Loucy (cell line): ENCODE measurements around the gene PXT1.
"Not testable (repeated sequence)": the region's sequence is repeated elsewhere in the genome, so short reads cannot be mapped to it uniquely, and the experiment has no call there.

ENCODE experiments used
- H2AFZ ChIP-seq: fragments of 200-600 bp; sonication (generic); 2 replicates; pipeline ENCODE4 v1.6.0; 2016; ENCODE audit warnings: antibody characterized with exemption, mild to moderate bottlenecking, low read length, moderate library complexity
- H3F3A ChIP-seq: fragments of 200-600 bp; 2 replicates; pipeline ENCODE4 v1.6.0; 2016; ENCODE audit warnings: antibody characterized with exemption, low read depth, mild to moderate bottlenecking
- H3K27me3 ChIP-seq: fragments of 200-600 bp; sonication (generic); 2 replicates; pipeline ENCODE4 v1.6.1; 2014; ENCODE audit warnings: low read length, mild to moderate bottlenecking; ENCODE audit not compliant: insufficient read depth, poor library complexity, severe bottlenecking
- H3K36me3 ChIP-seq: fragments of 200-600 bp; sonication (generic); 2 replicates; pipeline ENCODE4 v1.6.1; 2016; ENCODE audit warnings: low read length; ENCODE audit not compliant: insufficient read depth
- H3K4me1 ChIP-seq: fragments of 200-600 bp; sonication (generic); 2 replicates; pipeline ENCODE4 v1.5.1; 2014; ENCODE audit warnings: low read length, mild to moderate bottlenecking; ENCODE audit not compliant: insufficient read depth, poor library complexity, severe bottlenecking
- H3K4me2 ChIP-seq: fragments of 200-600 bp; sonication (generic); 2 replicates; pipeline ENCODE4 v1.6.0; 2014; ENCODE audit warnings: antibody characterized with exemption, low read length, low read depth, mild to moderate bottlenecking; ENCODE audit not compliant: poor library complexity, severe bottlenecking
- H3K4me3 ChIP-seq: fragments of 200-600 bp; sonication (generic); 2 replicates; pipeline ENCODE4 v1.5.1; 2014; ENCODE audit warnings: low read length, mild to moderate bottlenecking, mixed read lengths; ENCODE audit not compliant: poor library complexity, severe bottlenecking
- H3K79me2 ChIP-seq: fragments of 200-600 bp; sonication (generic); 2 replicates; pipeline ENCODE4 v1.6.1; 2014; ENCODE audit warnings: low read length; ENCODE audit not compliant: insufficient read depth
- H3K9ac ChIP-seq: fragments of 200-600 bp; sonication (generic); 2 replicates; pipeline ENCODE4 v1.6.0; 2014; ENCODE audit warnings: mild to moderate bottlenecking, low read depth, low read length, moderate library complexity; ENCODE audit not compliant: poor library complexity, severe bottlenecking
- H3K9me2 ChIP-seq: fragments of 200-600 bp; sonication (generic); replicated peaks from 2 replicates; pipeline ENCODE4 v1.6.1; 2016; ENCODE audit warnings: low read depth, low read length, mixed read lengths
- H3K9me3 ChIP-seq: fragments of 200-600 bp; sonication (generic); 2 replicates; pipeline ENCODE4 v1.6.1; 2014; ENCODE audit warnings: mild to moderate bottlenecking, antibody characterized with exemption, low read length, low read depth; ENCODE audit not compliant: insufficient read depth
- H4K20me1 ChIP-seq: fragments of 200-600 bp; sonication (generic); 2 replicates; pipeline ENCODE4 v1.6.0; 2014; ENCODE audit warnings: antibody characterized with exemption, low read length, mild to moderate bottlenecking; ENCODE audit not compliant: insufficient read depth, poor library complexity, severe bottlenecking
- EZH2phosphoT487 ChIP-seq: fragments of 200-600 bp; IDR thresholded peaks from 2 replicates; pipeline ENCODE4 v1.6.1; 2018; ENCODE audit warnings: antibody characterized with exemption, mild to moderate bottlenecking, moderate library complexity, borderline replicate concordance
- TF ChIP-seq, protein P1 (sequence below): fragments of 200-600 bp; sonication (generic); conservative IDR thresholded peaks from 2 replicates; pipeline ENCODE4 v1.5.1; 2014; ENCODE audit warnings: mild to moderate bottlenecking, antibody characterized with exemption, low read length

PXT1 gene

GRCh38 chr6:36484736-36485135, 42.1 kb upstream of the PXT1 start:
- H3K36me3 ChIP-seq, result peaks cover 74% of the 10 kb centered on the region; the same call in 1 of the 2 replicates
- H3K4me3 ChIP-seq, result no peak overlapping the region

GRCh38 chr6:36483326-36483725, 40.7 kb upstream of the PXT1 start:
- H3K27me3 ChIP-seq, H3K9me2 ChIP-seq, H3K9me3 ChIP-seq, H2AFZ ChIP-seq, H3K79me2 ChIP-seq, H4K20me1 ChIP-seq, H3K4me2 ChIP-seq, H3K4me1 ChIP-seq, H3K4me3 ChIP-seq, H3K9ac ChIP-seq, H3F3A ChIP-seq: not testable (repeated sequence)
- peaks cover 72% of the 10 kb centered on the region; the same call in 1 of the 2 replicates for H3K36me3 ChIP-seq

More at GRCh38 chr6:36484736-36485135, 42.1 kb upstream of the PXT1 start:
- H3K4me2 ChIP-seq, result no peak overlapping the region
- no peaks in the 10 kb centered on the region for H3K4me1 ChIP-seq
- H3K27me3 ChIP-seq, result no peaks in the 10 kb centered on the region
- no peaks in the 10 kb centered on the region for H3K9me2 ChIP-seq
- H4K20me1 ChIP-seq, result no peaks in the 10 kb centered on the region
- TF ChIP-seq, protein P1, sequence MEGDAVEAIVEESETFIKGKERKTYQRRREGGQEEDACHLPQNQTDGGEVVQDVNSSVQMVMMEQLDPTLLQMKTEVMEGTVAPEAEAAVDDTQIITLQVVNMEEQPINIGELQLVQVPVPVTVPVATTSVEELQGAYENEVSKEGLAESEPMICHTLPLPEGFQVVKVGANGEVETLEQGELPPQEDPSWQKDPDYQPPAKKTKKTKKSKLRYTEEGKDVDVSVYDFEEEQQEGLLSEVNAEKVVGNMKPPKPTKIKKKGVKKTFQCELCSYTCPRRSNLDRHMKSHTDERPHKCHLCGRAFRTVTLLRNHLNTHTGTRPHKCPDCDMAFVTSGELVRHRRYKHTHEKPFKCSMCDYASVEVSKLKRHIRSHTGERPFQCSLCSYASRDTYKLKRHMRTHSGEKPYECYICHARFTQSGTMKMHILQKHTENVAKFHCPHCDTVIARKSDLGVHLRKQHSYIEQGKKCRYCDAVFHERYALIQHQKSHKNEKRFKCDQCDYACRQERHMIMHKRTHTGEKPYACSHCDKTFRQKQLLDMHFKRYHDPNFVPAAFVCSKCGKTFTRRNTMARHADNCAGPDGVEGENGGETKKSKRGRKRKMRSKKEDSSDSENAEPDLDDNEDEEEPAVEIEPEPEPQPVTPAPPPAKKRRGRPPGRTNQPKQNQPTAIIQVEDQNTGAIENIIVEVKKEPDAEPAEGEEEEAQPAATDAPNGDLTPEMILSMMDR, result no peak
- TF ChIP-seq EZH2phosphoT487, result no peak
- H2AFZ ChIP-seq, result no peak overlapping the region
- H3F3A ChIP-seq, result no peaks in the 10 kb centered on the region
- no peaks in the 10 kb centered on the region for H3K79me2 ChIP-seq
- H3K9me3 ChIP-seq, result no peaks in the 10 kb centered on the region
- no peak overlapping the region for H3K9ac ChIP-seq

GRCh38 chr6:36479256-36479655, 36.6 kb upstream of the PXT1 start:
- H2AFZ ChIP-seq, result no peak overlapping the region
- H3K79me2 ChIP-seq, result no peaks in the 10 kb centered on the region
- no peaks in the 10 kb centered on the region for H3K27me3 ChIP-seq
- H3K4me2 ChIP-seq, result no peak overlapping the region
- peaks cover 48% of the 10 kb centered on the region; the same call in 1 of the 2 replicates for H3K36me3 ChIP-seq
- peaks cover 23% of the 10 kb centered on the region for H3K4me1 ChIP-seq
- H3F3A ChIP-seq, result peaks cover 4% of the 10 kb centered on the region; the same call in 1 of the 2 replicates
- TF ChIP-seq, protein P1, result no peak
- no peak for TF ChIP-seq EZH2phosphoT487
- no peaks in the 10 kb centered on the region for H4K20me1 ChIP-seq
- no peak overlapping the region for H3K9ac ChIP-seq
- H3K9me2 ChIP-seq, result no peaks in the 10 kb centered on the region
- H3K4me3 ChIP-seq, result no peak overlapping the region
- H3K9me3 ChIP-seq, result no peaks in the 10 kb centered on the region

- peaks cover 4% of the 10 kb centered on the region; the same call in 1 of the 2 replicates for H3F3A ChIP-seq
- H3K9me3 ChIP-seq, result no peaks in the 10 kb centered on the region
- H3K9me2 ChIP-seq, result no peaks in the 10 kb centered on the region
- peaks cover 23% of the 10 kb centered on the region for H3K4me1 ChIP-seq
- no peaks in the 10 kb centered on the region for H3K27me3 ChIP-seq
- no peak overlapping the region for H2AFZ ChIP-seq
- H3K79me2 ChIP-seq, result no peaks in the 10 kb centered on the region
- peak overlapping the region; percentile 39 for H3K9ac ChIP-seq
- no peak for TF ChIP-seq EZH2phosphoT487
- TF ChIP-seq, protein P1, result no peak
- H3K36me3 ChIP-seq, result peaks cover 45% of the 10 kb centered on the region; the same call in 1 of the 2 replicates
- H4K20me1 ChIP-seq, result no peaks in the 10 kb centered on the region
- no peak overlapping the region for H3K4me3 ChIP-seq
- peak overlapping the region; percentile 53 for H3K4me2 ChIP-seq
Observed at GRCh38 chr6:36478051-36478526, 35.4 kb upstream of the PXT1 start.
